HG02763 (cell line): ENCODE results near the gene ASB11.

Experiments
- ATAC-seq: cut with Tn5 transposase; IDR thresholded peaks from one replicate; pipeline ENCODE4 v1.9.1; 2021; ENCODE audit warnings: mild to moderate bottlenecking, moderate library complexity; ENCODE audit not compliant: unreplicated experiment

Gene ASB11

DNA sequence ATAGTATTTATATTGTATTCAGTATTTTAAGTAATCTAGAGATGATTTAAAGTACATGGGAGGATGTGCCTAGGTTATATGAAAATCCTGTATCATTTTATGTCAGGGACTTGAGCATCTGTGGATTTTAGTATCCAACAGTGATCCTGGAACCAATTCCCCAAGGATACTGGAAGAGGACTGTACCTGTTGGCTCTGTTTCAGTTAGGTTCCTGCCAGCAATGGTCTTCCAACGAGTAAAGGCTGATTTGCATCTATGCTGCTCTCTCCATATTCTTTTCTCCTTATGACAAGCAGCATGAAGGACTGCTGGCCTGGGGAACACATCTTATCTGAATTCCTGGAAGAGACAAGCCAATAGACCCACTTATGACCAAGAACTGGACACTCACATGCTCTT is 80.4 kb downstream of the ASB11 start:
- ATAC-seq: no peak

DNA sequence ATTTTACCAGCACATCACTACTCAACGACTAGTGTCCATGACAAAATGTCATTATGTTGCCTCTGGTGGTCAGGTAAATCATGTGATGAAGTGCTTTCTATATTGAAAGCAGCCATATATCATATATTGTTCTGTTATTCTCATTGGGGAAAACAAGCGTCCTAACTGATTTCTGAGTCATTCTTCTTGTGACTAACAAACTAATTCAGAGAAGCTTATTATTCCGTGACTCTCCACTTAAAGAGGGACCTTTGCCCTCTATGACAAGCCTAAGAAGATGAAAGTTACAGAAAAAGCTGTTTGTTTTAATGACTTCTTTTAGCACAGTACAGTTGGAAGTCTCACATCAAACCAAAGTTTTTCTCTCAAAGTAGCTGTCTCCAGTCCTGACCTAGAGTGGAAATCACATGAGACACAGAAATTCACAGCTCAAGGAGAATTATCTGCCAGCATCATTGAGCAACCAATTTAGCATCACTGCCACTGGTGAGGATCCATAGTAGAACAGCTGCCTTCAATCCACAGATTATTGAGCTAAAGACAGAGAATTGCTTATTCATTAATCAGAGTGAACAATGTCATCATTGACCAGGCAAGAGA is 81.9 kb downstream of the ASB11 start:
- ATAC-seq: no peak
